ENCODE data around the gene ACIN1. TPM values are rescaled to one million over a fixed set of nuclear protein-coding genes. Genes with fewer than 3 reads are reported as not detected.

The ACIN1 gene
- total and polyA plus RNA-seq, 10 donors = 59.2 to 228 (median 186) TPM

GRCh38 chr14:23114120-23114458 is 19.2 kb upstream of the ACIN1 start:
- peak overlapping the region in 3 of 8 donors; percentile 41 to 62 (median 59) for H3K27ac ChIP-seq
- H3K4me3 ChIP-seq = no peak overlapping the region
- 56 to 80% (median 62%) methylated on average over 2 to 5 of the region's 5 CpGs for WGBS, 5 donors
- intact Hi-C loops (cut with DNase I; ENCODE audit: low total_unique reads) = no loop called here
- peaks cover 0 to 30% (median 0%) of the 10 kb centered on the region in 7 donors for H3K27me3 ChIP-seq (replicated peaks in 1 of 7)
- peaks cover 0 to 73% (median 25%) of the 10 kb centered on the region in 6 donors for H3K4me1 ChIP-seq
- no peak for TF ChIP-seq POLR2AphosphoS5 (IDR thresholded peaks at IDR 0.05)
- H3K9me3 ChIP-seq = no peaks in the 10 kb centered on the region
- no peaks in the 10 kb centered on the region for H3K36me3 ChIP-seq
- DNase-seq = peak; percentile 37

- H3K4me3 ChIP-seq = no peak overlapping the region
- H3K9me3 ChIP-seq = no peaks in the 10 kb centered on the region
- no peaks in the 10 kb centered on the region for H3K36me3 ChIP-seq
- DNase-seq = peak; percentile 65
- TF ChIP-seq CTCF (IDR thresholded peaks at IDR 0.05 in 8 of 11, conservative IDR thresholded peaks at IDR 0.05 in 3 of 11) = no peak
- no peak for TF ChIP-seq POLR2A (IDR thresholded peaks at IDR 0.05)
- no peak for TF ChIP-seq POLR2AphosphoS5 (IDR thresholded peaks at IDR 0.05)
- H3K4me1 ChIP-seq = peaks cover 0 to 68% (median 20%) of the 10 kb centered on the region in 6 donors
- 35 to 65% (median 50%) methylated on average over 5 to 10 of the region's 10 CpGs for WGBS, 5 donors
- H3K27ac ChIP-seq = peak overlapping the region in 3 of 8 donors; percentile 41 to 62 (median 59)
- H3K27me3 ChIP-seq (replicated peaks in 1 of 7) = peaks cover 0 to 30% (median 0%) of the 10 kb centered on the region in 7 donors
- intact Hi-C loops (cut with DNase I; ENCODE audit: low total_unique reads) = no loop called here
Measured at GRCh38 chr14:23113431-23114119, 18.6 kb upstream of the ACIN1 start.

DNA sequence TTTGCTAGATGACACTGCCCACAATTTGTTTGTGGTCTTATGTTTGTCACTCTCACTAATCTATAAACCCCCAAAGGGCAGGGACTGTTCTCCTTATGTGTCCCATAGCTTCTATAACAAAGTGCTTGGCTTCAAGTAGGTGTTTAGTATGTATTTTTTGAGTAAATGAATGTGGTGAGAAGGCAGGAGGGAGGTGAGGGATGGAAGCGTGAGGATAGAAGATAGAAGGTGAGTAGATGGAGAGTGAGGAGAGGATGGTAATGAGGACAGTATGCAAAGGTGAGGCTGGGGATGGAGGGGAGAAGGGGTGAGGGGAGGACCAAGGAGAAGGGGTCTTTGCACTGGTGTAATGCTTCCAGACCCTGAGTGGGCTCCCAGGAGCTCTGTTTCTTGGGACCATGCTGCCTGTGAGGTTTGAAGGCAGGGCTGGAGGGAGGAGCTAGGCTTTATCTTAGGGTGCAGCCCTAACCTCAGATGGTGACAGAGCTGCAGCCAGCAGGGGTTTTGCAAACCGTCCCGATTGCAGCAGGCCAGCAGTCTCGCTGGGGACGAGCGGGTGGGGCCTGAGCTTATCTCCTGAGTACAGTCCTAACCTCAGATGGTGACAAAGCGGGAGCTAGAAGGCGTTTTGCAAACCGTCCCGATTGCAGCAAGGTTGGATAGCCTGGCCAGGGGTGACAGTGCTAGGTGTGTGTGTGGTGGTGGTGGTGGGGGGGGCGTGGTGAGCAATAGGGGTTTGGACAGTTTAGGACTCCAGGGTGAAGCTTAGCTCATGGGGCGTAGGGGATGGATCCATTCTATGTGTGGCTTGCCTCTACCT is 17.6 kb upstream of the ACIN1 start:
- TF ChIP-seq POLR2AphosphoS5 (IDR thresholded peaks at IDR 0.05) (no peak), POLR2A (IDR thresholded peaks at IDR 0.05) (no peak), CTCF (IDR thresholded peaks at IDR 0.05 in 8 of 11, conservative IDR thresholded peaks at IDR 0.05 in 3 of 11) (no peak)
- peak; percentile 77 for DNase-seq
- 36 to 57% (median 46%) methylated on average over 12 of the region's 12 CpGs for WGBS, 5 donors
- Histone ChIP-seq H3K36me3 (no peaks in the 10 kb centered on the region), H3K4me1 (peaks cover 0 to 58% (median 14%) of the 10 kb centered on the region in 6 donors), H3K4me3 (no peak overlapping the region), H3K27ac (peak overlapping the region in 2 of 8 donors; percentile 41 to 62), H3K9me3 (no peaks in the 10 kb centered on the region), H3K27me3 (replicated peaks in 1 of 7) (peaks cover 0 to 30% (median 0%) of the 10 kb centered on the region in 7 donors)
- intact Hi-C loops (cut with DNase I; ENCODE audit: low total_unique reads) = no loop called here

DNA sequence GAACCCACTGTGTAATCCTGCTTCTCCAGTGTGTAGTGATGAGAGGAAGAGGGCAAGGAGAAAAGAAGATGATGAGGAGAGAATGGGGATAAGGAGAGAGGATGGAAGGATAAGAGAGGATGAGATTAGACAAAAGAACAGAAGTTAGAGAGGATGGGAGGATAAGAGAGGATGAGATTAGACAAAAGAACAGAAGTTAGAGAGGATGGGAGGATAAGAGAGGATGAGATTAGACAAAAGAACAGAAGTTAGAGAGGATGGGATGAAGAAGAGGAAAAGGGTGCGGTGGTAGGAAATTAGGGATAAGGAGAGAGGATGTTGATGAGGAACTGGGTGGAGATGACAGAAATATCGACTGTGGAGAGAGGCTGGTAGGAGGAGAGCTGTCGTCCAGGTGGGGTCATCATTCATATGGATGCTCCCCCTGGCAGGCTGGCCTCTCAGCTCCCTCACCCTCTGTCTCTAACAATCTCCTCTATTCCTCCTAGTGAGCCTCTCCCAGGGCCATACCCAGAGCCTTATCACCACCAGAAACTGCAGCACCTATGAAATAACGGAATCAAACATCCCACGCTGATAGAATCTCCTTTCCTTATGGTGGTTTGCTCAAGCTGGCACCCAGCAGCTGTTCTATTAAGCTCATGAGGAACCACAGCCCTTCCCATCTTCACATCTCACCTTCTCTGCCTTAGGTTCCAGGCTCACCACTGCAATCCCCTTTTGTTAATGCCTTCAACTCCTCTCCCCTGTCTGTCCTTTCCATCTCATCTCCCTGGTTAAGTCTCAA is 15.8 kb upstream of the ACIN1 start:
- H3K4me1 ChIP-seq = peaks cover 0 to 56% (median 19%) of the 10 kb centered on the region in 6 donors

More for the DNA sequence above, 15.8 kb upstream of the ACIN1 start:
- TF ChIP-seq POLR2A (IDR thresholded peaks at IDR 0.05) (no peak), CTCF (IDR thresholded peaks at IDR 0.05 in 8 of 11, conservative IDR thresholded peaks at IDR 0.05 in 3 of 11) (no peak), POLR2AphosphoS5 (IDR thresholded peaks at IDR 0.05) (no peak)
- Histone ChIP-seq H3K4me3 (no peak overlapping the region), H3K9me3 (no peaks in the 10 kb centered on the region), H3K27ac (no peak overlapping the region), H3K27me3 (replicated peaks in 1 of 7) (peaks cover 0 to 30% (median 0%) of the 10 kb centered on the region in 7 donors), H3K36me3 (no peaks in the 10 kb centered on the region)
- 33 to 60% (median 50%) methylated on average over 5 of the region's 5 CpGs for WGBS, 5 donors
- intact Hi-C loops (cut with DNase I; ENCODE audit: low total_unique reads) = no loop called here
- DNase-seq = peak; percentile 5

Data from spleen (tissue), 11 donors.